ENCODE results near the gene SCN4B. TPM values are rescaled to one million over a fixed set of nuclear protein-coding genes. Genes with fewer than 3 reads are reported as not detected.

SCN4B gene
- total RNA-seq, 1 donor from 2014 or later: 3.6 TPM

GRCh38 chr11:118136341-118136740 lies 16.3 kb downstream of the SCN4B start:
- H3K36me3 Mint-ChIP-seq: no peaks in the 10 kb centered on the region
- Histone ChIP-seq H3K79me2 (ENCODE audit: low read depth) (no peaks in the 10 kb centered on the region), H3K9me3 (ENCODE audit: low read depth) (no peaks in the 10 kb centered on the region), H3K27me3 (no peaks in the 10 kb centered on the region), H3K4me1 (no peaks in the 10 kb centered on the region), H3K27ac (no peak overlapping the region), H3K36me3 (no peaks in the 10 kb centered on the region), H4K20me1 (ENCODE audit: low read depth) (no peaks in the 10 kb centered on the region), H3F3A (ENCODE audit: low read depth) (no peaks in the 10 kb centered on the region), H3K4me3 (no peak overlapping the region), H3K4me2 (no peak overlapping the region), H3K9ac (no peak overlapping the region), H2AFZ (replicated peaks) (no peak overlapping the region)
- peaks cover 18% of the 10 kb centered on the region for H3K27me3 Mint-ChIP-seq (ENCODE audit: insufficient read depth, low read depth)
- H3K4me3 Mint-ChIP-seq: no peak overlapping the region
- H3K27ac Mint-ChIP-seq: no peak overlapping the region
- TF ChIP-seq EZH2 (IDR thresholded peaks at IDR 0.05) (no peak), EZH2phosphoT487 (IDR thresholded peaks at IDR 0.05) (no peak), CTCF (IDR thresholded peaks at IDR 0.05) (no peak)
- no peaks in the 10 kb centered on the region for H3K9me3 Mint-ChIP-seq
- peaks cover 5% of the 10 kb centered on the region for H3K4me1 Mint-ChIP-seq
- DNase-seq (ENCODE audit: low spot score): no peak

- H3K36me3 ChIP-seq: no peaks in the 10 kb centered on the region
- Mint-ChIP-seq H3K36me3 (no peaks in the 10 kb centered on the region), H3K9me3 (no peaks in the 10 kb centered on the region), H3K4me1 (peaks cover 5% of the 10 kb centered on the region), H3K27ac (no peak overlapping the region), H3K27me3 (ENCODE audit: insufficient read depth, low read depth) (peaks cover 21% of the 10 kb centered on the region), H3K4me3 (no peak overlapping the region)
- H3K4me2 ChIP-seq: no peak overlapping the region
- H3K27ac ChIP-seq: no peak overlapping the region
- H3K79me2 ChIP-seq (ENCODE audit: low read depth): no peaks in the 10 kb centered on the region
- no peaks in the 10 kb centered on the region for H3K4me1 ChIP-seq
- H3K4me3 ChIP-seq: no peak overlapping the region
- no peaks in the 10 kb centered on the region for H3F3A ChIP-seq (ENCODE audit: low read depth)
- no peak overlapping the region for H3K9ac ChIP-seq
- TF ChIP-seq EZH2phosphoT487 (IDR thresholded peaks at IDR 0.05): no peak
- DNase-seq (ENCODE audit: low spot score): no peak
- no peak overlapping the region for H2AFZ ChIP-seq (replicated peaks)
- H3K9me3 ChIP-seq (ENCODE audit: low read depth): no peaks in the 10 kb centered on the region
- H3K27me3 ChIP-seq: no peaks in the 10 kb centered on the region
- no peaks in the 10 kb centered on the region for H4K20me1 ChIP-seq (ENCODE audit: low read depth)
Observed at GRCh38 chr11:118135796-118136165, 16.8 kb downstream of the SCN4B start.

- Histone ChIP-seq H3K4me2 (no peak overlapping the region), H4K20me1 (ENCODE audit: low read depth) (no peaks in the 10 kb centered on the region), H3K4me3 (no peak overlapping the region), H2AFZ (replicated peaks) (no peak overlapping the region), H3K9me3 (ENCODE audit: low read depth) (no peaks in the 10 kb centered on the region), H3K4me1 (no peaks in the 10 kb centered on the region), H3K27me3 (no peaks in the 10 kb centered on the region), H3F3A (ENCODE audit: low read depth) (no peaks in the 10 kb centered on the region), H3K79me2 (ENCODE audit: low read depth) (no peaks in the 10 kb centered on the region), H3K9ac (no peak overlapping the region), H3K36me3 (no peaks in the 10 kb centered on the region), H3K27ac (no peak overlapping the region)
- Mint-ChIP-seq H3K36me3 (no peaks in the 10 kb centered on the region), H3K4me1 (peaks cover 5% of the 10 kb centered on the region), H3K27me3 (ENCODE audit: insufficient read depth, low read depth) (peaks cover 16% of the 10 kb centered on the region), H3K9me3 (no peaks in the 10 kb centered on the region), H3K27ac (no peak overlapping the region), H3K4me3 (no peak overlapping the region)
- no peak for DNase-seq (ENCODE audit: low spot score)
- TF ChIP-seq CTCF (IDR thresholded peaks at IDR 0.05): no peak
- no peak for TF ChIP-seq EZH2 (IDR thresholded peaks at IDR 0.05)
- no peak for TF ChIP-seq EZH2phosphoT487 (IDR thresholded peaks at IDR 0.05)
Observed at GRCh38 chr11:118135051-118135795, 17.4 kb downstream of the SCN4B start.

- Histone ChIP-seq H3K9me3 (ENCODE audit: low read depth) (no peaks in the 10 kb centered on the region), H2AFZ (replicated peaks) (no peak overlapping the region), H3K4me2 (no peak overlapping the region), H3K4me3 (no peak overlapping the region), H3K4me1 (peaks cover 5% of the 10 kb centered on the region), H3K9ac (no peak overlapping the region), H3F3A (ENCODE audit: low read depth) (peaks cover 5% of the 10 kb centered on the region), H3K27me3 (no peaks in the 10 kb centered on the region), H3K79me2 (ENCODE audit: low read depth) (no peaks in the 10 kb centered on the region), H3K36me3 (no peaks in the 10 kb centered on the region), H4K20me1 (ENCODE audit: low read depth) (no peaks in the 10 kb centered on the region), H3K27ac (no peak overlapping the region)
- H3K4me3 Mint-ChIP-seq: no peak overlapping the region
- peaks cover 16% of the 10 kb centered on the region for H3K27me3 Mint-ChIP-seq (ENCODE audit: insufficient read depth, low read depth)
- H3K36me3 Mint-ChIP-seq: no peaks in the 10 kb centered on the region
- TF ChIP-seq EZH2phosphoT487 (IDR thresholded peaks at IDR 0.05) (no peak), EZH2 (IDR thresholded peaks at IDR 0.05) (no peak), CTCF (IDR thresholded peaks at IDR 0.05) (no peak)
- H3K4me1 Mint-ChIP-seq: no peaks in the 10 kb centered on the region
- no peaks in the 10 kb centered on the region for H3K9me3 Mint-ChIP-seq
- no peak for DNase-seq (ENCODE audit: low spot score)
- no peak overlapping the region for H3K27ac Mint-ChIP-seq
Observed at GRCh38 chr11:118133816-118134215, 18.8 kb downstream of the SCN4B start.

All from neural progenitor cell (in vitro differentiated cells).